NCI-H1694 (cell line): ENCODE measurements around the gene ETV6.

Source experiments
- DNase-seq: peaks from one replicate; lab custom pipeline; 2025; lab: John Stamatoyannopoulos, UW

ETV6 gene

DNA sequence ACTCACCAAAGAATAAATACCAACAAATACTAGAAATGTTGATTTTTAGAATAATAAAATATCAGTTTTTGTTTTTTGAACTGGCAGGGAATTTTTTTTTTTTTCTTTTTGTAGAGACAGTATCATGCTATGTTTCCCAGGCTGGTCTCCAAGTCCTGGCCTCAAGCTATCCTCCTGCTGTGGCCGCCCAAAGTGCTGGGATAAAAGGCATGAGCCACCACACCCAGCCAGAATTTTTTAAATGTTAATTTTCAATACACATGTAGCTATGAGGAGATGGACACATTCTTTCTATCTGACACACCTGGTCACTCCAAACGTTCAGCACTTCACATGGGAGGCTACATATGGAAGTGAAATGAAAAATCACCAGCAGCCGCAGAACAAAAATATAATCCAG lies 126.8 kb downstream of the ETV6 start:
- DNase-seq, result no peak

DNA sequence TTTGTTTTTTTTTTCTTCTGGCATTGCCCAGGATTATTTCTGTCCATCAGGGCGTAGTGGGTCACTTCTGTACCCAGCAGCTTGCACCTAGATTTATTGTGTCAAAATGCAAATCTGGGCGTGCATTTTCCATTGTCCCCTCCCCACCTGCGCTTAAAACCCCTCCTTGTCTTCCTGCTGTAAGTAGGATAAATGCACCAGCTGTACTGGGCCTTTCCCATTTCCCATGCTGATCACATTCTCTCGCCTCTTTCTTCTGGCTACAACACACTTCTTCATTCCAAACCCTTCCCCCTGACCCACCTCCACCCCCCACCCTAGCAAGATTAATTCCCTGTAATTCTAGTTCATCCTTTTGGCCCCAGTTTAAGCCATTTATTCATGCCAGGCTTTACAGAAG lies 128.0 kb downstream of the ETV6 start:
- no peak for DNase-seq

DNA sequence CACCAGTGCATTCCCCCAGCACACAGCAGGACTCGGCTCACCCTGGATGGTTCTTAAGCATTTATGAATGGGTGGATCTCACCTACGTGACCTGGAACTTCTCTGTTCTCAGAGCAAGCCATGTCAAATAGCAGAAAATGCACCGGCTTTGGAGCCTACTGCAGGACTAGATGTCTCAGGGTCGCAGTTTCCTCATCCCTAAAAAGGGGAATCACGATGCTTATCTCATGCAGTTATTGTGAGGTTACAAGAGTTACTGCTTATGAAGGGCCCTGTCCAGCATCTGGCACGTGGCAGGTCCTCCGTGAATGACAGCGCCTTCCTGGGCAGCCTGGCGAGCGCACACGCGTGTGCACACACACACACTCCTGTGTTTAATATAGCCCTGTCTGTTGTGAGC lies 128.5 kb downstream of the ETV6 start:
- no peak for DNase-seq

DNA sequence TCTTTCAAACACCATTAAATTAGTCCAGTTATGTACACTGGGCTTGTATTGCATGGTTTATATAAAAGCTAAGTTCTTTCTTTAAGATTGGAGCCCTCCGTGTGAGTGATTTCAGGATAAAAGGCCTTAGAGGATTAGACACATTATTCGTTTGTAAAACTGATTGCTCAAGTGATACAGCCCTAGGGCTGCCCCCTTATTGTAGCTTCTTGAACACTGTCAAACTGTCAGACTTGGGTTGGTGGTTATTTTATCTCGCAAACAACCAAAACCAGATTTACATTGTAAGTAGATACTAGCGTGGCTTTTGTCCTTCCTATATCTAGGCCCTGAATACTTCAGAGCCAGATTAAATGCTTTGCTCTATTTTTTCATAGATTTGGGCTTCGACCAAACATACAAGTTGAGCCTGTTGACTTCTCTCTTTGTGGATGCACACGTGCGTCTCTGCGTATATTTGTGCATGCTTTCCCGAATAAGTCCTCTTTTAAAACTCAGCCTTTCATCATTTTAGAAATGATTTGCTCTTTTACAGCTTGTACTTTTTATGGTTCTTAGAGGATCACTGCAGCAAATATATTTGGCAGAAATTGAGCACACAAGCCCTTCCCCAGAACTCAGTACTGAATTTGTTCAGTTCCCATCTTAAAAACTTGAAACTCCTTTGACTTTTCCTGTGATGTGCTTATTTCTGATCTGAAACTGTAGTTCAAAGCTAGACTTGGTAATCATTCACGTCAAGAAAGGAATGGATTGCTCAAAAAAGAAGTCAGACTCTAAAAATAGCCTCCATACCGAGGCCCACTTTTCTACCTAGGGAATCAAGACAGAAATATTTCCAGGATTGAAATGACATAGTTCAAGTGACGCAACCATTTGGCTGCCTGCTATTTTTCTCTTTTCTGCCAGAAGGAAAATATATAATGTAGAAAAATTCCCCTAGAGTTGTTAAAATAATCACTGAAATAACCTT lies 129.5 kb downstream of the ETV6 start:
- DNase-seq, result no peak

DNA sequence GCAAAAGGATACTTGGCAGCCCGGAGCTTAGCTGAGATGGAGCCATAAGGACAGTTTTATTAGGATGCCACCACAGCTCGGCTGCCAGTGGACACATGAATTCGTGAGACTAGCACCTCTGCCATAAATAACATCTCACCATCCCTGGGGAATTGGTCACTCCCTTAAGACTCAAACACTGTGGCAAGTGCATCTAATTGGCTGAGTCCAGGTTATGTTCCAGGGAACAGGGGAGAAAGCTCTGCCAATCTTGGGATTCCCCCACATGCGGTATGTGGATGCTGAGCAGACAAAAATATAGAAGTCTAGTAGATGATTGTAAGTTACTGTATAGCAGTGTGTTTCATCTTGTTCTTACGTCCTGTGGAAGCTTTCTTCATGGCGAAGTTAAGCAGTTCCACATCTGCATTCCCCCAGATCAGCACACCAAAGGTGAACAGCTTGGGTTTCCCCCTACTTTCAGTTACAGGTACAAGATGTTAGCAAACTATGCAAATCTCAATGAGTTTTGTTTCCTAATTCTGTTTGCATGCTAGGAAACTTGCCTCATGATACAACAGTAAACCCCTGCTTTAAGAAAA lies 131.1 kb downstream of the ETV6 start:
- no peak for DNase-seq

DNA sequence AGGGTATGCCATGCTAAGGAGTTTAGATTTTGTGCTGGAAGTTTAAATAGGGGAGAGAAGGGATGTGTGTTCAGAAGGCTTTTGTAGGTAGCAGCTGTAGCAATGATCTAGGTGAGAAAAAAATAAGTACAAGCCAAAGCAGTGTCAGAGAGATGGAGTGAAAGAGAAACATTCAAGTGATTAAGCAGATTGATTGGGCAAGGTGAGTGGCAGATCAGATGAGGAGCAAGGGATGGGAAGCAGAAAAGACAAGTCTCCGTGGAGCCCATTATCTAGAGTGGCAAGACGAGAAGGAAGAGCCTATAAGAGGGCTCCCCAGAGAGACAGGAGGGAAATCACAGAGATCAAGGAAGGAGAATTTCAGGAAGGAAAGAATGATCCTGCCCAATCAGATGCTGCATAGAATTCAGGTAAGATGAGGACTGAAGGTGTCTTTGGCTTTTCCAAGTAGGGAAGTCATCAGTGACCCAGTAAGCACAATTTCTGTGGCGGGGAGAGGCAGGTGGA lies 133.5 kb downstream of the ETV6 start:
- no peak for DNase-seq

DNA sequence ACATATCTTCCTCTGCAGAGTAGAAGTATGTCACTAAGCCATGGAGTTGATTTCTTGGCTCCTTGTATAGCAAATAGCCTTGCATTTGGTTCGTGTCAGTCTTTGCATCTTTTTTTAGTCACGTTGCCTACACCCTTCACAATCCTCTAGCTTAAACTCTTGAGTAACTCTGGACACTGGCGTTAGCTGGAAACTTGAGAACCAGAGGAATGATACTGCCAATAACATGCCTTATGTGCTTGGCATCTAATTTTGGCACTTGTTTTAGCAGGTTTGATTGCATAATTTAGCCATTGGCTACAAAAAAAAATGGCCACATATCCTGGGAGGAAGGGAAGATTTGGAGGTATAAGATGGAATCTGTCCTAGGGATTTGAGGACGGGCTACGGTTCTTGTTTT lies 136.2 kb downstream of the ETV6 start:
- no peak for DNase-seq

DNA sequence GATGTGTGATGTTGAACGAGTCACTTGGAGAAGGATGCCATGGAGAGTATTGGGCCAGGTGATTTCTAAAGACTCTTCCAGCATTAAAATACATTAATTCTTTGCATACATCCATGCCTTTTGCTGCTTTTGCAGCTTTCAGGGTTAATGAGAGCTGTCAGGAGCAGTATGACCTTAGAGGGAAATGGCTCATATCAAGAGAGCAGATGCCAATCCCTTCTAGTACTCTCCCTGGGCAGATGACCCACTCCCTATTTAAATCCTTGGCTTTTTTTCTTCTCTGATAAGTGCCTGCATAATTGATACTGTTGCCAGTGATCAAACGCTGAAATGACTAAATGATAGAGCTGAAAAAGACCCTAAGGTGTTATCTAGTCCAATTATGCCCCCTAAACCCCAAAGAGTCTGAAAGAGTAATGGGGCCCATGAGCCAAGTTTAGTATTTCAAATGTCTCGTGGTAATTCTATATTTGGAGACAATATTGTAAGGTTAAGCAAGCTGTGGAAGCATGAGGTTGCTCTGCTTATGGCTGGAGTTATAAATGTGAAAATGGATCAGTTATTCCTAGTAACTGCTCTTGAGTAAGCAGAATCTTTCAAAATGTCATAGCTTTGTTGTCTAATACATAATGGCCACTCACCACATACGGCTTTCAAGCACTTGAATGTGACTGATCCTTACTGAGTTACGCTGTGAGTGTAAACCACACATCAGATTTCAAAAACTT lies 137.3 kb downstream of the ETV6 start:
- DNase-seq, result no peak

DNA sequence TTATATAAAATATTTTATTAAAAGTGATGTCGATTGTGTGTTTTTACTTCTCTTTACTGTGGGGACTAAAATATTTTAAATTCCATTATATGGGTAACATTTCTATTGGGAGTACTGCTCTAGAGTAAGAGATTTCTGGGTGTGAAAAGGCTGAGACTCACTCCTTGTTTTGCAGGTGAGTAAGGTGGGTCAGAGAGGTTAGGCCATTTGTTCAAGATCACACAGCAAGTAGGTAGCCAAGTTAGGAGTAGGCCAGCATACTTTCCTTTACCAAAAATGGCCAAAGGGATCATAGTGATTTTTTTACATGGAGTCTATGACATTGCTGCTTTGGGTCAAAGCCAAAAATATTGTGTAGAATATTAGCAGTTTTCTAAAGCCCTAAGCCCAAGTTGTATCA lies 138.0 kb downstream of the ETV6 start:
- DNase-seq, result no peak

DNA sequence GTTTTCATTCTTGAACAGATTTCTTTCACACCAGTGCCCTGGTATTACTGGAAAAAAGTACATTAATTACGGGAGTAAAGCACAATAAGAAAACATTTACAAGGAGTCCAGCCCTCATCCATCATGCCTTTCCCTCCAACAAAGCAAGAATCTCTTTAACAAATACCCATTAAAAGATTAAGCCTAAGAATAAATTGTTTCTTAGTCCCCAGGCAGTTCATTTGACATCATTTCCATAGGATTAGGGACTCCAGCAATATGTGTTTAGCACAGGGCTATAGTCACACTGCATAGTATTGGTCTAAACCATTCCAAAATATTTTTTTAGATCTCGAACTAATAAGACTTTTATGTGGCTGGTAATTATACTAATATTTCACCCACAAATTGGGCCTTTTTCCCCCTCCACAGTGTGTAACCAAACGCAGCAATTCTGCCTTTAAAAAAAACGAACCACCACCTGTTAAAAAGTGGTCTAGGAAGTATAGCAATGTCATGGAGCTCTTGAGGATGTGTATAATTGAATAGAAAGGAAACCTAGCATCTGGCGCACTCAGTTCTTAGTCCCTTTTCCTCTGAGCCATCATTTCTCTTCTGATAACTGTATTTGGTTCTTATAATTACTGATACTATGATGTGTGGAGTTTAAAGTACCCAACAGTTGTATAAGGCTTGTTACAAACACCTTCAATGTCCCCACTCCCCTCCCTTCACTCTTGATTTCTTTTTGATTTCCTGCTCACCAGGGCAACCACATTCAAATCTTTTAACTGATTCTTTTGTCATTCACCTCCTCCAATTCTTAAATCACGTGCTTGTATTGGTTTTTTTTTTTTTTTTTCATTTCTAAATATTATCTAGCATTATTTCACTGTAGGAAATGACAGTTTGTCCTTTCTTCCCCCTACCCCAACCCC lies 138.7 kb downstream of the ETV6 start:
- no peak for DNase-seq

DNA sequence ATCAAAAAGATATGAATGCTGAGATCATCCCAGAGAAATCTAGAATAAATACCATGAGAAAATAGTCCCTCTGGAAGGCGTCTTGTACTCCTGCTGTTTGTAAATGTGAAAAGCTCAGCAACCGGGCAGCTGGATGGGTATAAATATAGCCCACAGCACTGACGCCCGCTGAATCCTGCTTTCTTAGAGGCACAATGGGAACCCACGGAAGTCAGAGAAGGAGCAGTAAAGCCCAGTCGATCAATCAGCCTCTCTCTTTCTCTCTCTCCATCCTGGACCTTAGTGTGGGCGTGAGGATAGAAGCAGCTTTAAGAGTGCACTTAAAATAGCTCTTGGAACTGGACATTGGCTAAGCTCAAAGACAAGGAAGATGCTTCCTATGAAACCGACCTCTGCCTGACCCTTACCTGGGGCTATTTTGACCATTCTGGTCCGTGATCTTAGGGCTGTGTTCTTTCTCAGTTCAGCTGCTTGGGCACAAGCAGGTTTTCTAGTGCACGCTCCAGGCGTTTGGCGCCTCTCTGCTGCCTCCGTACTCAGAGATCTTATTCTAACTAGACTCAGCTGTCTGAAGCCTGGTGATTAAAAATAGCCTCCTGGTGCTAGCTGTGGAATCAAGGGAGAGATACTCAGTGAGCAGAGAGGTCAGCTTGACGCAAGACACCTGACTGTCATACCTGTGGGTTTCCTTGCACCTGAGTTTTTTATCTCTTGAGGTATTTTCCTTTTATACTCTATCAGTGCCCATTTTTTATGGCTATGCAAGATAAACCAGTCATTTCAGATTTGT lies 144.6 kb downstream of the ETV6 start:
- DNase-seq, result no peak

DNA sequence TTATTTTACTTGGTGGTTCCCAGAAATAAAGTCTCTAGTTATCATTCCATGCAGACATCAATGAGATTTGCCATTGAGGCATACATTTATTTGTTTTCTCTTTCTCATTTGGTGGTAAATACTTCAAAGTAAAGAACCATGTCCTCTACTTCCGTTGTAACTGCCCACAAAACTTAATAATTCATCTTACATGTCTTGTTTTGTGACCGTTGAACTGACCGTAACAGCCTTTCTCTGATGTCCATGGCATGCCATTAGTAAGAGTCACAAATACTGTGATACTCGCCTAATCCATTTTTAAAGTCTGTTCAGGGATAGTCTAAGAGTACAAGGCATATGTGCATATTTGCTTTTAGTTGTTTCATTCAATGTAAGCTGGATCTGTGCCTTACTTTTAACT lies 145.3 kb downstream of the ETV6 start:
- DNase-seq, result no peak

DNA sequence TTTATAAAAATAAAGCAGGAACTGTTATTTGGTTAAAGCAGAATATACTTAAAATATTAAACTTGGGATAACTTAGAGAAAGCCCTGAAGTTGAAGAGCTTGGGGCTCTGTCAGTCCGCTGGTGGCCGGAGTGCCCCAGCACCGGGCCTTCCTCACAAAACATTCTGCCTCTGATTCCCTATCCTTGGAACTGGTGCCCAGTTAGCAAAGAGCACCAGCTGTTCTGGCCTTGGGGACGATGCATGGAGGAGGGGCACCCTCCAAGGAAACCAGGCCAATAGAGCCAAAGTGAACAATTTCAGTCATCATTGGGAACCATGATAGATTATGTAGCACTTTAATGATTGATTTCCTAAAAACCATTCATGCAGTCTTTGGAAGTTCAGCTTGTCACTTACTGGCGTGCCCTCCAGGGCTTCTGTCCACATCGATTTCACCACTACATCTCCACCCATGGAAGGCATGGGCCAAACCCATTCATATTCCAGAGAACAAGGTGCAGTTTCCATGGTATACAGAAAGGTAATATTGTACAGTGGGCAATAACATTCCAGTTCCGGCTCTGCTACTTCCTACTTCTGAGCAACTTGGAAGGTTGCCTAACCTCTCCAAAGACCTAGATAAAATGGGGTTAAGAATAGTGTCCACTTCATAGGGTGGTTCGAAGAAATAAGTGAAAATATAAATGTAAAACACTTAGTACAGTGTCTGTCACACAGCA lies 145.9 kb downstream of the ETV6 start:
- DNase-seq, result no peak

DNA sequence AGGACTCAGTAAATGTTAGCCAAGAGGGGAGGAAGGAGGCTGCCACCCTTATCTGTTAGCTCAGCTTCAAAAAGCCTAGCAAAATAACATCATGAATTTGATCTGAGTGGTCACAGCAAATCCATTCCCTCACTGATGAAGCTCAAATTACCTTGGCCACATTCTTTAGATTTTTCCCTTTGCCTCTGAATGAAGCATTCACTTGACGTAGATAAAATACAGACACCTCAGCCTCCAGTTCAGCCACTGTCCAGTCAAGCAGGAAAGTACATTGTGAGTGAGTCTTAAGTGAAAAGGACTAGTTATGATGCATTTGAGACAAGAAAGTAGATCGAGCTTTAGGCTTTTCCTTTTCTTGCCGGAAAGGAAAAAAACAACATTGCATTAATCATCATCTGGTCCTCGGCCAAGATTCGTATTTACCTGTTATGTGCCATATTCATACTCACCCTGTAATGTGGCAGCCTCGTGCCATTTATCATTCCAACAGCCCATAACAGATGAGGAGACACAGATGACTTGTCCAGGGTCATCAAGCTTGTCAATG lies 146.5 kb downstream of the ETV6 start:
- no peak for DNase-seq

DNA sequence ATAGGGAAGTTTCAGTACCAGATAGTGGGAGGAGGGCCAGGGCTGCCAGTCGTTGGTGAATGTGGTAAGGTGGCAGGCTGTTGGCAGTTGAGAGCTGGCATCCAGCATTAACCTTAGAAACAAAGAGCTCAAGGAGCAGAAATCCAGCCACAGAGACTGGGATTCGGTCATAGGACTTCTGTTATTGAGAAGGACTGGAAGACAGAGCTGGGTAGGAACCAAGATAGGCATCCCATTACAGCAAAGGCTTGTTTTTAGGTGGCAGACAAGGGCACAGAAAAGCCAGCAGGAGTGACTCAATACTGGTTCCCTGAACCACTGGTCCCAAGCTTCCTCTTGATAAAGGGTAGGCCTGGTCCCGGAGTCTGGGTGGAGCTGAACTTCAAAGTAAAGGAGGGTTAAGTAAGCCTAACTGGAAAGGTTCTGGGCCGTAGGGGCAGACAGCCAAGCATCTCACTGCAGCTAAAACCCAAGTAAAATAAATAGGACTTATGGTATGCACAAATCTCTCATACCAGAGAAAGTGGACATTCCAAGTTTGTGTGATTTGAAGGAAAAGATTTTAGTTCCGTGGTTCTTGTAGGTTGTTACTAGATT lies 147.9 kb downstream of the ETV6 start:
- DNase-seq, result no peak

DNA sequence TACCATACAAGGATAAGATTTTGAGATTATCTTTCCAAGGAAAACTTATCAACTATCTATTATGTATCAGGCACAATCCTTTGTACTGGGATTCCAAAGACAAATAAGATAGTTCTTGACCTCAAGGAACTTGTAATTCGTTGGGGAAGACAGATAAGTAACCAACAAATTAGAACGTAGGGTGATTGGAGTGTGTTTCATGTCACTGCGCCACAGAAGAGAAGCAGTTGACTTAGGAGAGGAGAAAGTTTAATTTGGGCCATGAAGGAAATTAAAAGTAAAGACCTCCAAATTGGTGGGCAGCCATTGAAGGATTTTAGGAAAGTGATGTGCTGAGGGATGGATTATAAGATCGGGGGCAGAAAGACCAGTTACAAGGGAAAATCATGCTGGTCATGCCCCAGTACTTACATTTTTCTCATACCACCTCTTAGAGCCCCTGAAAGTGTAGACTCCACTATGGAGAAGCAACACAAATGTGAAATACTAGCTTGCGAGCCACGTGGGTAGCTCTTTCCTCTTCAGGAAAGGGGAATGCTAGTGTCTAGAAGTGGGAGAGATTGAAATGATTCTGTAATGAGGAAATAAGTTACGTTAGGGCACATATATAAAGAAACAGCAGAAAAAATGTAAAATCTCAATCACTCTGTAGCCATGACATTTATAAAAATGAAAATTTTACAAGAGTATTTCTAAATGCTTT lies 148.7 kb downstream of the ETV6 start:
- no peak for DNase-seq

DNA sequence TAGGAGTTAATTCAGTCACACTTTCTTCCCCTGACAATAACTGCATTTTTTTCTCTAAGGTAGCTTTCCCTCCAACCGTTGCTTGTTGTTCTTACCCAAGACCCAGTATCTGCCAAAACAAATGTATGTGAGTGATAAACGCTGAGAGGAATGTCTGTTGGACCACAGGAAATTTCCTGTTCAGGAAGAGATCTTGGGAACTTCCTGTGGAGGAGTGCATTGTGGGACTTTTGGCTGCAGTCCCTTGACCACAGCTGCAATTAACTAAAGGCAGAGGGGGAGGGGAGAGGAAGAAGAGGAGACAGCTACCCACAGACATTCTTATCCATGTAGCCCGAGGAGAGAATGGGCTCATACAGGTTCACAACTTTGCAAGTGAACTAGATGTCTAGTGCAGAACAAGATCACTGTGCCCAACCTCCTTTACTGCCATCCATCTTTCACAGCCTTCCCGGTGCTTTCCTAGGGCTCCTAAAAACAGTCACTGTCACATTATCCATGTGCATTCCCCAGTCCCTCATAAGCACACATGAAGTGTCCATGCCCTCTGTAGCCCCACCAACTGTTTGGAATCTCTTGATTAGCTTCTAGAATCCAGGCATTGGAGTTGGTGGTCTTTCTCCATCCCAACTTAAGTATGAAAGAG lies 149.5 kb downstream of the ETV6 start:
- no peak for DNase-seq

DNA sequence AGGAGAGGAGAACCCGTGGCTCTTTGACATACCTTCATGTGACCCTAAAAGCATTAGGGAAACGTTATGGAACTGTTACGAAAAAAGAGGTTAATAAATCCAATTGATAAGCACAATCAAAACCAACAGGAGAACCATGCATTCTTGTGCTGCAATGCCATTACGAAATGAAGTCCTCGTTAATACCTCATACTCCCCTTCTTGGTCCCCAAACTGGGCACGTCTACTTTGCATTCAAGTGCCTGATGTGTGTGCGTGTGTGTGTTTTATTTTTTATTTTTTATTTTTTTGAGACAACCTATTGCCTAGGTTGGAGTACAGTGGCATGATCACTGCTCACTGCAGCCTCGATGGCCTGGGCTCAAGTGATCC lies 150.0 kb downstream of the ETV6 start:
- no peak for DNase-seq
